Anterior cingulate cortex (tissue), 58 donors: ENCODE data around the gene NAP1L1.
A peak's percentile ranks its signal among the peaks of the same experiment; 100 is the strongest.

ENCODE experiments used
- DNase-seq, 58 donors: peaks; one replicate each; lab custom pipeline; 2025; lab: John Stamatoyannopoulos, UW

The NAP1L1 gene

GRCh38 chr12:76084863-76085519 lies 506 bp upstream of the NAP1L1 start:
- peak in 45 of 58 donors; percentile 72 to 98 (median 90) for DNase-seq

DNA sequence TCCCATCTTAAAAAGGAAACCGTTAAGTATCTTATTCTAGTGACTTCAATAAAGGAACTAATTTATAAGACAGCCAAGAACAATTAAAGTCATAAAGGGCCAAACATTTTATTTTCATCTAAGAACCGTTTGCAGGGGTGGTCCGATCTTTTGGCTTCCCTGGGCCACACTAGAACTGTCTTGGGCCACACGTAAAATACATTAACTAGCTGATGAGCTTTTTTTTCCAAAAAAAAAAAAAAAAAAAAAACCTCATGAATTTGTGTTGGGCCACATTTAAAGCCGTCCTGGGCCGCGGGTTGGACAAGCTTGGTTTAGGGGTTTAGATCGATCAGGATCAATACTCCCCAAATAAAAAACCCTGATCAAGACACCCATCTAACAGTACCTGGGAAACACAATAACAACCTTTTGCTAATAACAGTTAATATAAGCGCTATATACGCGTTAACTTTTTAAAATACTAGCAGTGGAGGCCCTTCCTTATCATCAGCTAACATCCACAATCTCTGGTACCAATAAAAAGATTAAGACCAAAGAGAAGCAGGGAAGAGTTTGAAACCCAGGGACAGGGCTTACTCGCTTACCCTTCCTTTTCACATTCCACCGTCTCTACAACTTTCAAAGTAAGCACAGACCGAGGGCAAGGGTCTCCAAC lies 1.1 kb downstream of the NAP1L1 start:
- DNase-seq, result no peak

DNA sequence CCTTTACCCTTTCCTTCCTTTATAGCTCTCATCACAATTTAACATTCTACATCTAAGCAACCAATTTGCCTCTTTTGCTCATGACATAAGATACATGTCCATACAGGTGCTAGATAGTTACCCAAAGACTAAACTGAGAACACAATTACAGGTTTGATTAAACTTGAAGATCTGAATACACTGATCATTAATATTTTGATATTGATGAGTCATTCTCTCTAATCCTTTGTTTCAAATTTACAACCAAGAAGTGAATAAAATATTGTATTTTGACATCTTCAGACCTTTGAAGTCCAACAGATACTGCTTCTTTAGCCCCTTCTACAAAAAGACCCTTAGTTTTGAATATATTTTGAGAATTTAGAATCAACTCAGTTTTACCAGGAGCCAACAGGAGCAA lies 2.6 kb downstream of the NAP1L1 start:
- DNase-seq, result no peak

DNA sequence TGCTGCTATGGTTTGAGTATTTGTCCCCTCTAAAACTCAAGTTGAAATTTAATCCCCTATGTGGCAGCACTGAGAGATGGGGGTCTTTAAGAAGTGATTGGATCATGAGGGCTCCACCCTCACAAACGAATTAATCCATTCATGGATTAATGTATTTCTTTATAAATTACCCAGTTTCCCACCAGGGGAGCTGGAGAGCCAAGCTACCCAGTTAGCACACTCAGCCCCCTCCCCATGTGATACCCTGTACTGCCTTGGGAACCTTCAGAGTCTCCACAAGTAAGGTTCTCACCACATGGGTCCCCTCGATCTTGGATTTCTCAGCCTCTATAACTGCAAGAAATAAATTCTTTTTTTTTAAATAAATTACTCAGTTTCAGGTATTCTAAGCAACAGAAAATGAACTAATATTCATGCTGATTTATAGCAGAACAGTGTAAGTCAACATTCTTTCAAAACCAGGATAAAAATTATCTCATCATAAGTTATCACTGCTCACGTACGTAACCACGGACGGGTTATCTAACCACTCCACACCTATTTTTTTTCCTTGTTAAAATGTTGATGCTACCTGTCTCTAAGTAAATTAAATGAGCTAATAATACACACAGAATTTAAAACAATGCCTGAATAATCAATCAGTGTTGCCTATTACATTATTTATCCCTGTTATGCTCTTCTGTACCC lies 3.6 kb downstream of the NAP1L1 start:
- no peak for DNase-seq

DNA sequence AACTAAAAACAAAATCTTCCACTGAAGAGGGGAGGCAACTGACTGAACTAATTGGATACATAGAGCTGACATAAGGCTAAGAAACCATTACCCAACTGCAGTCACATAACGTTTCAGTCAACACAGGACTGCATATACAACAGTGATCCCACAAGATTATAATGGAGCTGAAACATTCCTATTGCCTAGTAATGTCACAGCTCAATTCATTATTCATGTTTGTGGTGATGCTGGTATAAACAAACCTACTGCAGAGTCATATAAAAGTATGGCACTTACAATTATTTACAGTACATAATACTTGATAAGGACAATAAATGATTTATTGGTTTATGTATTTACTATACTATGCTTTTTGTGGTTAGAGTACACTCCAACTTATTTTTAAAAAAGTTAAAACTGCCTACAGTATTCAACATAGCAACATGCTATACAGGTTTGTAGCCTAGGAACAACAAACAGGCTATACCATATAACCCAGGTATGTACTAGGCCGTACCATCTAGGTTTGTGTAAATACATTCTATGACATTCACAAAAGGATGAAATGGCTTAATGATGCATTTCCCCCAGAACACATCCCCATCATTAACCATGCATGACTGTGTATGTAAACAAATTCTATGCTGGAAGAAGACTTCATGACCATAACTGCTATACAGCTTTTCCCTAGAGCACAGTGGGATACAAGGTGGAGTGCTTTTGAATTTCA lies 4.3 kb downstream of the NAP1L1 start:
- no peak for DNase-seq

DNA sequence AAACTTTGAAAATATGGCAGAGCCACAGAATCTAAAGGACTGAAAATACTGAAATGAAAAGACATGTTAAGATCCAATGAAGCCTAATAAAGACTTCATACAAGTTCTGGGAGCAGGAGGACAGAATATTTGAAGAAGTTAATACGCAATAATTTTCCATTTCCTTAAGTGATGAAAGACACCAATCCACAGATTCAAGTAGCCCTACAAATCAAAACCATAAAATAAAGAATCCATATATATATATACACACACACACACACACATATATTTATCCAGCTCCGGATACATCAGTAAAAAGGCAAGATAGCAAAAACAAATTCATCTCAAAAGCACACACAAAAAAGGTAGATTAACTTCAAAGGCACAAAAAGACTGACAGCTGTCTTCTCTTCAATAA lies 5.7 kb downstream of the NAP1L1 start:
- DNase-seq, result no peak

- DNase-seq, result no peak
Measured at GRCh38 chr12:76075448-76075847, 9.0 kb downstream of the NAP1L1 start.

DNA sequence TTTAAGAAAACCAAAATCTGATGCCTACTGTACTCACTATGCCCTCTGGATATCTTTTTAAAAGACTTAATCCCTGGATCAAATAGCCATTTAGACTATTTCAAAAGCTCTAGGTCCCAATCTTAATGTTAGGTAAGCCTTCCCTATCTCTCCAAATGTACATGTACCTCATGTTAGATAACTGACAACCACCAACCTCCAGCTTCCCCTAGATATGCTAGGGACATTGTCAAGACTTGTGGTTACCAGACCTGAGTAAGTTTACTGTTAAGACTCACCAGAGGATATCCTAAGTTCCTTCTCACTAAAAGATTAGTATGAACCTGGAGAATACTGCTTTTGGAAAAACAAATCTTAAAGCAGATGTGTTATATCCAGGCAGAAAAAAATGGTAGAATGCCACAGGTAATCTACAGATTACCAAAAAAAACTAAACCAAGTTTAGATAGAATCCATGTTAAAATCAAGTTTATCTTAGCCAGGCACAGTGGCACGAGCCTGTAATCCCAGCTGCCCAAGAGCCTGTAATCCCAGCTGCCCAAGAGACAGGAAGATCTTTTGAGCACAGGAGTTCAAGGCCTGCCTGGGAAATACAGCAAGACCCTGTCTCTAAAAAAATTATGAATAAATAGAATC lies 9.7 kb downstream of the NAP1L1 start:
- no peak for DNase-seq

GRCh38 chr12:76073561-76073960 lies 10.9 kb downstream of the NAP1L1 start:
- no peak for DNase-seq

DNA sequence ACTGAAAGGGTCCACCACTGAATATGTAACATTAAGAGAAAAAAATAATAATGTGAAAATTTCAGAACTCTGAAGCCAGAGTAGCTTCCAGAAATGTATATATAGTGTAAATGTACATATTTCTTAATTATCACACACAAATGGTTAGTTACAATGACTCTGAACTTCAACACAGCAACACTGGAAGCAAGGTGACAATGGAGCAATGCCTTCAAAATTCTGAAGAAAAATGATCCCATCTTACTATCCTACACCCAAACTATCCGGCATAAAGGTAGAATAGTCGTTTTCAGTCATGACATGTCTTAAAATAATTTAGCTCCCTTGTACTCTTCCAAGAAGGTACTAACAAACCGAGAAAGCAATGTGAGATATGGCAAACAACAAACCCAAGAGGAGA lies 11.9 kb downstream of the NAP1L1 start:
- DNase-seq, result no peak

DNA sequence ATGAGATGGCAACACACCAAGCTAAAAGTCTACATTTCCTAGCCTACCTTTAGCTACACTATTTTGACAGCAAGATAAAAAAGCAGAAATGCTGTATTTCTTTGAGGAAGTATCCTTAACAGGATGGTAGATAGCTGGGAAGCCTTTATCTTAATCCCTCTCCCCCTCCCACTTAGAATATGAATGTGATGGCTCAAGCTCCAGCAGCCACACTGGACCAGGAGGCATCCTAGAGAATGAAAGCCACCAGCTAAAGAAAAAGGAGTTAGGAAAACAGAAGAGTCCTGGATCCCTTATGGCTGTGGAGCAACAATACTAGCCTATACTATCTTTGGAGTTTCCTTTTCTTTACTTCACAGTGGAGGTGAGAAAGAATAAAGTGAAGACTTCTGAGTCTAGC lies 15.1 kb downstream of the NAP1L1 start:
- no peak for DNase-seq

- no peak for DNase-seq
Measured at GRCh38 chr12:76065917-76066316, 18.6 kb downstream of the NAP1L1 start.

- no peak for DNase-seq
Measured at GRCh38 chr12:76064904-76065303, 19.6 kb downstream of the NAP1L1 start.

DNA sequence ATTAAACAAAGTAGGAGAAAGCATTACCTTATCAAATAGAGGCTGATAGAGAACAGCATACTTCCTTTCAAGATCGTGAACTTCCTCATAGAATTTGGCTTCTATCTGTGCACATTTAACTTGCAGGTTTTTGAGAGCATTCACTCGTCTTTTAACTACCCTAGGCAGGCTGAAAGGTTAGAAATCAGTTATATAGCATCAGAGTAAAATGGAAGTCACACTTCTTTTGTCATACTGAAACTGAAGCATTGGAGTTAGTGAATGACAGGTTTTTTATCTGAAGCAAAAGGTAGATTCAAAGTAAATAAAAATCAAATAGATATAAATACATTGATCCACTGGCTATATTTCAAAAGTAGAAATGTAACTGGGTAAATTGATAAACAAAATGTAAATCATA lies 24.4 kb downstream of the NAP1L1 start:
- no peak for DNase-seq

GRCh38 chr12:76057326-76057725 lies 27.2 kb downstream of the NAP1L1 start:
- peak in 27 of 58 donors; percentile 2 to 56 (median 23) for DNase-seq

- no peak for DNase-seq
Measured at GRCh38 chr12:76055393-76055792, 29.1 kb downstream of the NAP1L1 start.

- DNase-seq, result no peak
Measured at GRCh38 chr12:76049575-76050251, 34.8 kb downstream of the NAP1L1 start.

DNA sequence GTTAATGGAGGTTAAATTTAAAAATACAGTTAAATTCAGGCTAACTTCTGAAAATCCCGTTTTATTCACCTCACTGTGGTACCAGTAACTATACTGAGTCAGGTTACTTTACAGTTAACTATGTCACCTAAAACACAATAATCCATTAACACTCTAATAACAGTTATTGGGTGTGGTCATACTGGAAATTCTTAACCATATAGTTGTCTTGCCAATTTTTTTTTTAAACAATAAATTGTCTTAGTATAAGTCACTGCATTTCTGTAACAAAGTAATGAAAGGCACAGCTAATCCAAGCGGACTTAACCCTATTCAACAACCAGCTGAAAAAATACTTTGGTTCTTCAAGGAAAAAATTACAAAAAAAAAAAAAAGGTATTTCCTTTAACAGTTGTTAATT lies 36.7 kb downstream of the NAP1L1 start:
- DNase-seq, result no peak

DNA sequence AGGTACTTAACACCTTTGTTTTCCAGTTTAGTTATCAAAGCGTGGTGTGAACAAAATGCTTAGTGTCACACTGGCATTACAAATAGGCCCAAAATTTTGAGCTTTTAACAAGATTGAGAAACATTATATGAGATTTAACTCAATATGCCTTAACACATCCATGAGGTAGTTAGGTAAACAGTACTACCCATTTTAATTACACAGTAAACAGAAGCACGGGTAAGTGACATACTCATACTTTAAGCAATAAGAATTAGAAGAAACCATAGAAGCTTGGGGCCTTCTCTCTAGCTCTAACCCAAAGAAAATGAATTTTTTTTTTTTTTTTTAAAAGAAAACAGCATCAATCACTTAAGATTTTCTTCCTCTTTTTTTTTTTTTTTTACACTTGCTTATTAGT lies 37.4 kb downstream of the NAP1L1 start:
- DNase-seq, result no peak

GRCh38 chr12:76043377-76043776 lies 41.1 kb downstream of the NAP1L1 start:
- no peak for DNase-seq
